ENCODE measurements around the gene LMNTD2.

GRCh38 chr11:556662-557256 is 3.8 kb downstream of the LMNTD2 start:
- TF ChIP-seq CTCF (IDR thresholded peaks at IDR 0.05) (no peak), POLR2A (IDR thresholded peaks at IDR 0.05) (no peak)
